ENCODE results near the gene CCNA2.

CCNA2 gene

GRCh38 chr4:121784975-121785374, 38.7 kb downstream of the CCNA2 start:
- no peak for TF ChIP-seq CTCF (IDR thresholded peaks at IDR 0.05)
- Histone ChIP-seq H3K4me3 (ENCODE audit: low read depth in 1 of 2, low read length in 1 of 2) (no peak overlapping the region), H3K4me1 (ENCODE audit: control insufficient read depth in 1 of 2, insufficient read depth in 1 of 2, low read depth in 1 of 2, low read length in 1 of 2) (no peaks in the 10 kb centered on the region), H3K9me3 (no peaks in the 10 kb centered on the region), H3K27me3 (peaks cover 26% of the 10 kb centered on the region), H3K36me3 (no peaks in the 10 kb centered on the region), H3K27ac (no peak overlapping the region)

GRCh38 chr4:121784401-121784800, 39.3 kb downstream of the CCNA2 start:
- peaks cover 22% of the 10 kb centered on the region for H3K27me3 ChIP-seq

GRCh38 chr4:121783210-121783609, 40.5 kb downstream of the CCNA2 start:
- Histone ChIP-seq H3K36me3 (no peaks in the 10 kb centered on the region), H3K27ac (no peak overlapping the region), H3K4me3 (ENCODE audit: low read depth in 1 of 2, low read length in 1 of 2) (no peak overlapping the region), H3K27me3 (peaks cover 22% of the 10 kb centered on the region), H3K4me1 (ENCODE audit: control insufficient read depth in 1 of 2, insufficient read depth in 1 of 2, low read depth in 1 of 2, low read length in 1 of 2) (no peaks in the 10 kb centered on the region), H3K9me3 (no peaks in the 10 kb centered on the region)
- no peak for TF ChIP-seq CTCF (IDR thresholded peaks at IDR 0.05)

More at GRCh38 chr4:121784401-121784800, 39.3 kb downstream of the CCNA2 start:
- Histone ChIP-seq H3K9me3 (no peaks in the 10 kb centered on the region), H3K4me1 (ENCODE audit: control insufficient read depth in 1 of 2, insufficient read depth in 1 of 2, low read depth in 1 of 2, low read length in 1 of 2) (no peaks in the 10 kb centered on the region), H3K36me3 (no peaks in the 10 kb centered on the region), H3K27ac (no peak overlapping the region), H3K4me3 (ENCODE audit: low read depth in 1 of 2, low read length in 1 of 2) (no peak overlapping the region)
- TF ChIP-seq CTCF (IDR thresholded peaks at IDR 0.05), result no peak

GRCh38 chr4:121778991-121779628, 44.6 kb downstream of the CCNA2 start:
- no peak overlapping the region for H3K27ac ChIP-seq

GRCh38 chr4:121777625-121778024, 46.1 kb downstream of the CCNA2 start:
- Histone ChIP-seq H3K27ac (no peak overlapping the region), H3K27me3 (peaks cover 31% of the 10 kb centered on the region), H3K36me3 (no peaks in the 10 kb centered on the region), H3K4me1 (ENCODE audit: control insufficient read depth in 1 of 2, insufficient read depth in 1 of 2, low read depth in 1 of 2, low read length in 1 of 2) (no peaks in the 10 kb centered on the region), H3K9me3 (no peaks in the 10 kb centered on the region), H3K4me3 (ENCODE audit: low read depth in 1 of 2, low read length in 1 of 2) (no peak overlapping the region)
- no peak for TF ChIP-seq CTCF (IDR thresholded peaks at IDR 0.05)

More at GRCh38 chr4:121778991-121779628, 44.6 kb downstream of the CCNA2 start:
- Histone ChIP-seq H3K4me1 (ENCODE audit: control insufficient read depth in 1 of 2, insufficient read depth in 1 of 2, low read depth in 1 of 2, low read length in 1 of 2) (no peaks in the 10 kb centered on the region), H3K27me3 (peaks cover 22% of the 10 kb centered on the region), H3K9me3 (no peaks in the 10 kb centered on the region), H3K36me3 (no peaks in the 10 kb centered on the region), H3K4me3 (ENCODE audit: low read depth in 1 of 2, low read length in 1 of 2) (no peak overlapping the region)
- no peak for TF ChIP-seq CTCF (IDR thresholded peaks at IDR 0.05)

Data from neutrophil (primary cell).